Measurements from ENCODE around the gene MYO7B. TPM values are rescaled to one million over a fixed set of nuclear protein-coding genes. Genes with fewer than 3 reads are reported as not detected.
"Not testable (repeated sequence)": the region's sequence is repeated elsewhere in the genome, so short reads cannot be mapped to it uniquely, and the experiment has no call there.

Gene MYO7B
- total RNA-seq, 2 experiments from 2014 or later, result 0.26 TPM; not detected in 1

DNA sequence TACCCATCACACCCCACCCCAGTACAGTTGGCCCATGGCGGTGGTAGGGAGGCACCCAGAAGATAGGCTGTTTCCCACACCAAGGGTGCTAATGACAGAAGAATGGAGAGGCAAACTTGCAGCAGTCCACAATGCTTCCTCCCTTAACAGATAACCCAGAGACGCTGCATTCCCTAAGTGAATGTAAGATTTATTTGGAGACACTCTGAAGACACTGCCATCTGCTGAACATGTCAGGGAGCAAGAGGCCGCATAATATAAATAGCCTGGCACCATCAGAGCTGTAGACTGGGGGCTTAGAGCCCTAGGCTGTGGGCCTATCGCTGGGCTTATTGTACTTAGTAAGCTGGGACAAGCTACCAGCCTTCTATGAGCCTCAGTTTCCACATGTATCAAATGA is 7.0 kb upstream of the MYO7B start:
- DNase-seq, result no peak
- ATAC-seq, result no peak
- CTCF ChIA-PET, result interaction anchor here (1.3 to 1.8 kb wide), 2 partner anchors 9 to 50 kb away, joined by 3 to 5 read pairs; no protein-coding TSS in a partner anchor
- Mint-ChIP-seq H3K27me3 (peaks cover 16% of the 10 kb centered on the region), H3K27ac (no peak overlapping the region), H3K4me1 (peaks cover 26% of the 10 kb centered on the region), H3K9me3 (ENCODE audit: low read depth) (no peaks in the 10 kb centered on the region), H3K4me3 (no peak overlapping the region), H3K36me3 (peaks cover 6% of the 10 kb centered on the region)

DNA sequence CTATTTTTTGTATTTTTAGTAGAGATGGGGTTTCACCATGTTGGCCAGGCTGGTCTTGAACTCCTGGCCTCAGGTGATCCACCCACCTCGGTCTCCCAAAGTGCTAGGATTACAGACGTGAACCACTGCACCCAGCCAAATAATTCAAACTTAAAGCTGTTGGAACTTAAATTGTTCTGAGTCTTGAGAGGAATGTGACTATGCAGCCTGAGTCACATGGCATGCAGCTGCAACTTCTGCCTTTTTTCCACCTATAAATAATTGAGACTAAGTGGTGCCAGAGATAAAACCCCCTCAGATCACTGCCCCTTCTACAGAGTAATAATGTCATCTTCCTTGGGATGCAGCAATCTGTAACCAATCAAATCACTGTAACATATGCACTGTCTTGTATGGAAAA is 6.1 kb upstream of the MYO7B start:
- not testable (repeated sequence) for H3K36me3 Mint-ChIP-seq; ATAC-seq; H3K4me3 Mint-ChIP-seq; H3K27ac Mint-ChIP-seq; H3K9me3 Mint-ChIP-seq (ENCODE audit: low read depth); DNase-seq
- peaks cover 24% of the 10 kb centered on the region for H3K27me3 Mint-ChIP-seq
- H3K4me1 Mint-ChIP-seq, result peaks cover 19% of the 10 kb centered on the region
- CTCF ChIA-PET, result interaction anchor here (1.3 to 1.8 kb wide), 2 partner anchors 8 to 50 kb away, joined by 3 to 5 read pairs; no protein-coding TSS in a partner anchor

DNA sequence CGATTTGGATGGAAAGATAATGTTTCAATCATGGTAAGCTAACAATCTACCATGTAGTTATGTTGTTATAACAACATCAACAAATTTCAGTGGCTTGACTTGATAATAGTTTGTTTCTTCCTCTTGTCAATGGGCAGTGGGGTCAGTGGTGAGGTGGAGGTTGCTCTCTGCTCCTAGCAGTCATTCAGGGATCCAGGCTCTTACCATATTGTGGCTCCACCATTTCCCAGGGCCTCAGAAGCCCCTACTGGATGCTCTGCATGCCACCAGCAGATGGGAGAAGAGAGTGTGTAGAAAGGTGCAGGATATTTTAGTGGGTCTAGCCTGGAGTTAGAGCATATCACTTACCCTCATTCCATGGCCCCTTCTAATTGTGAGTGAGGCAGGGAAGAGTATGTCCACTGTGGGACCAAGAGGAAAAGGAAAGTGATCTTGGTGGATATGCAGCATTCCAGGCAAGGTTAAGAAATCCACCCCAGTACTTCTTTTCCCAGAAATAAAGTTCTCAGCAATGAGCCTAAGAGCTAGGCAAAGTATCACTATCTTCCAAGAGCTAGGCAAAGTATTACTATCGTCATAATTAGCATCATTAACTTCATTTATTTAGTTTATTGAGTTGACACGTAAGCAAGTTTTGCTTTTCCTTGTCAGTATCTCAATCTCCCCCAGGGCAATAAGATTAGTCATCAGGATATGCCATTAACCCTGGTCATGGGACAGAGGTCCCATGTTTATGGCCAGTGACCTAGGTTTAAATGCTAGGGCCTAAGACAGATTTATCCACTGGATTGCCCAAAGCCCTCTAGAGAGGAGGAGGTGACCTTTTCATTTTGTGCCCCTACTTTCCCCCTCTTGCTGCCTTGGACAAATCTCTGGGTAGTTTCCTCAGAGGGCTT is 5.0 kb upstream of the MYO7B start:
- Mint-ChIP-seq H3K4me1 (peaks cover 10% of the 10 kb centered on the region), H3K9me3 (ENCODE audit: low read depth) (no peaks in the 10 kb centered on the region), H3K27ac (no peak overlapping the region), H3K27me3 (peaks cover 24% of the 10 kb centered on the region), H3K4me3 (no peak overlapping the region), H3K36me3 (peaks cover 3% of the 10 kb centered on the region)
- DNase-seq, result no peak
- CTCF ChIA-PET, result no interaction called here
- no peak for ATAC-seq

DNA sequence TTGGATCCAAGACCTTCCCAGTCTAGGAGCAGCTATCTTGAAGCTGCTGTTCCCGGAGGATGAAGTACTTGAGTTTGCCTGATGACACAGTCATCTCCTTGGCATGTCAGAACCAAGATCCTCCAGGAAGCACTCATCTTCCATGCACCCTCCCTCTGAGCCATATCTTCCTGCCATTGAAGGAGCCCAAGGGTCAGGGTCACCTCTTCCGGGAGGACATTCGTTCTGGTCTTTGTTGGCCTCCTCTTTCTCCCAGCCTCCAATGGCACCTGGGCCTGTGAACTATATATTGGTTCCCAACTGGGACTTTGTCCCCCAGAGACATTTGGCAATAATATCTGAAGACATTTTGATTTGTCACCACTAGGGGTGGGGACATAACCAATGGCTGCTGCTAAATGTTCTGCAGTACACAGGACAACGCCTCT is 4.2 kb upstream of the MYO7B start:
- no peak for ATAC-seq
- Mint-ChIP-seq H3K27ac (no peak overlapping the region), H3K4me1 (peaks cover 8% of the 10 kb centered on the region), H3K4me3 (no peak overlapping the region), H3K27me3 (peaks cover 24% of the 10 kb centered on the region), H3K9me3 (ENCODE audit: low read depth) (no peaks in the 10 kb centered on the region), H3K36me3 (no peaks in the 10 kb centered on the region)
- CTCF ChIA-PET, result no interaction called here
- no peak for DNase-seq

DNA sequence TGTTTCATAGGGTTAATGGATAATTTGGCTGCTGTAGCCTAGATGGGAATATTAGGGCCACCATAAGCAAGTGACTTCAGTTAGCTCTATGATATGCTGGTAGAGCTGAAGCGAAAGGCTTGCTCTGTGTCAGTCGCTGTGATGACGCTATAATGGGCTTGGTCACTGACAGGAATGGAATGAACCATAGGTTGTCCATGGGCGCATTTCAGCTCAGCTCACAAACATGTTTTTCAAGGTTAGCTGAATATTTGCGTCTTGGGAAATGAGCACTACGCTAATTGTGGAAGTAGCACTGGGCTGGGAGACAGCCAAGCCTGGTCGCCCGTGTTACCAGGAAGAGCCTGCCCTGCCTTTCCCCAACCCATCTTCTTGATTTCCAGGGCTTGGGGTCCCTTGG is 3.2 kb upstream of the MYO7B start:
- ATAC-seq (no peak), DNase-seq (no peak)
- Mint-ChIP-seq H3K27me3 (peaks cover 31% of the 10 kb centered on the region), H3K36me3 (no peaks in the 10 kb centered on the region), H3K4me3 (no peak overlapping the region), H3K9me3 (ENCODE audit: low read depth) (no peaks in the 10 kb centered on the region), H3K4me1 (peaks cover 4% of the 10 kb centered on the region), H3K27ac (no peak overlapping the region)
- CTCF ChIA-PET, result no interaction called here

DNA sequence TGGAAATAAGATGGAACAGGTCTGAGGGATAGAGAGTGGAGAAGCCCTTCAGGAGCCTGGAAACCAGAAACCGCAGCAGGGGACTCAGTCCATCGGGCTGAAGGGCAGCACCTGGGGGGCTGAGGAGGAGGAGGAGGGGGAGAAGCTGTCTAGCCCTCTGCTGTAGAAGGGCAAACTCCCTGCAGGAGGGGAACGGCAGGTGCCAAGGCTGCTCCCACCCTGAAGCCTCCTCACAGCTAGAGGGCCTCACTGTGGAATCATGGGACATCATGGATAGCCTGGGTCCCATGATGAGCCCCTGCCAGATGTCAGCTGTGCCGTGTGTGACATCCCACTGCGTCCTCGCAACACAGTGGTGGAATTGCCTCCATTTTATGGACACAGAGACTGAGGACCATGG is 435 bp downstream of the MYO7B start:
- DNase-seq (no peak), ATAC-seq (no peak)
- H3K4me1 Mint-ChIP-seq, result no peaks in the 10 kb centered on the region
- no peaks in the 10 kb centered on the region for H3K9me3 Mint-ChIP-seq (ENCODE audit: low read depth)
- H3K27me3 Mint-ChIP-seq, result peaks cover 48% of the 10 kb centered on the region
- H3K4me3 Mint-ChIP-seq, result no peak overlapping the region
- H3K27ac Mint-ChIP-seq, result no peak overlapping the region
- CTCF ChIA-PET, result no interaction called here
- no peaks in the 10 kb centered on the region for H3K36me3 Mint-ChIP-seq

DNA sequence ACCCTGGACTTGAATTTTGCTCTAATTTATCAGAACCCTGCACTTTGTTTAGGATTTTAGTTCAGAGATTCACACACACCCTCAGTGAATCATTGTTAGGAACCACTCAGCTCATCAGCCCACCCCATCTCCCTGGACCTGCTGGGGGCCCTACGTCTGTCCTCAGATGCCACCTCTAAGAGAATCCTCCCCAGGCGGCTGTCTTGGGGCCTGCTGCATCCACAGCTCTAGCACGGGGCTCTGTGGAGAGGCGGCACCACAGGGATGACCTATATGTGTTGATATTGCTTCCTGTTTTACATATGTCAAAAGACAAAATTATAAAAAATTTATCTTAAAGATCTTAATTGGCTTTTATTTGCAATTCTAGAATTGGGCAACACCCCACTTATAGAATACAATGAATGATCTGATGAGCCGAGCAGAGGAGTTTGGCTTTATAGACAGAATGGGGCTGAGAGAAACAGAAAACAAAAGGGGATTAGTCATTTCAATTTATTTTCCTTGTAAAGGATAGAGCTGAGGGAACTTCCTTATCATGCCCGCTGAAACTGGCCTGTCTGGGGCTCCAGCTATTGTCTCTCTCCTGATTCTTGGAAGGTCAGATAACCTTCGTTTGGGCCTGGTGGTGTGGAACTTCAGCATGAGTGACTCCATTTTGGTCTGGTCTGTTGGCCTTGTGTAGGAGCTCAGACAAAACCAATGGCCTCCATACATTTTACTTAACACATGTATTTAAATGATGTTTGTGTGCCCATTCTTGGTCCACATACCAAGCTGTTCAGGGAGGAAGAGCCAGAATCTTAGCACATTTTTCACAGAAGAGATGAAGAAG is 1.4 kb downstream of the MYO7B start:
- Mint-ChIP-seq H3K36me3 (no peaks in the 10 kb centered on the region), H3K27me3 (peaks cover 50% of the 10 kb centered on the region), H3K9me3 (ENCODE audit: low read depth) (no peaks in the 10 kb centered on the region), H3K27ac (no peak overlapping the region), H3K4me1 (no peaks in the 10 kb centered on the region), H3K4me3 (no peak overlapping the region)
- CTCF ChIA-PET, result interaction anchor here (1.7 kb wide), 1 partner anchor 8 kb away, joined by 5 read pairs; no protein-coding TSS in a partner anchor
- ATAC-seq (no peak), DNase-seq (no peak)

DNA sequence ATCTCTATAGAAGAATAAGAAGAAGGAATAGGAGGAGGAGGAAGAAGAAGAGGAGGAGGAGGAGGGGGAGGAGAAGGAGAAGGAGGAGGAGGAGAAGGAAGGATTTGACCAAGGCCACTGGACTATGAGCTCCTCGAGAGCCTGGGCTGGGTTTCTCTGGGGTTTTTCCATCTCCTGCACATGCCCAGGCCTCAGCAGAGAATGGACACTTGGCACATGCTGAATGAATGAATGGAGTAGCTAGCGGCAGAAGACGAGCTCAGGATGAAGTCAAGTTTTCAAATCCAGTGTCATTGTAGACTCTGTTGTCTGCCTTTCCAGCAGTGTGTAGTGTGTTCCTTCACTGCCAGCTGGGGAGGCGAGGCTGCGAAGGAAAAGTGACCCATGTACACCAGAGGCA is 2.2 kb downstream of the MYO7B start:
- no peaks in the 10 kb centered on the region for H3K4me1 Mint-ChIP-seq
- no peaks in the 10 kb centered on the region for H3K36me3 Mint-ChIP-seq
- H3K4me3 Mint-ChIP-seq, result no peak overlapping the region
- no peaks in the 10 kb centered on the region for H3K9me3 Mint-ChIP-seq (ENCODE audit: low read depth)
- DNase-seq (no peak), ATAC-seq (no peak)
- CTCF ChIA-PET, result interaction anchor here (1.7 kb wide), 1 partner anchor 9 kb away, joined by 5 read pairs; no protein-coding TSS in a partner anchor
- H3K27ac Mint-ChIP-seq, result no peak overlapping the region
- H3K27me3 Mint-ChIP-seq, result peaks cover 55% of the 10 kb centered on the region

DNA sequence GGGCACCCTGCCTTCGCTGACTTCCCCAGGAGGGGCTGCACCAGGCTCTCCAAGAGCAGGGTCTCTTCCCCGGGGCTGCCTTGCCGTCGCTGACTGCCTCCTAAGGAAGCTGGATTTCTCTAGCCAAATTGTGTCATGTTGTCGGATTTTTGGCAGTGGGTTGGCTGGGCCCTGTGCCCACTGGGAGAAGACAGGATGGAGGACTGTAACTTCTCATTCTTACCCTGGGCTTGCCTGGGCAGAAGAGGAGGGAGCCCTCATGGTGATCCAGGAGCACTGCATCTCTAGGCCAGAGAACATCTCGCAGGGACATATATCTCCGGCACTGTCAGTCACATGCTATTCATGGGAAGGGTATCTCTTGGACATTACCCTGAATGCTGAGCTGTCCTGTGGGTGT is 6.3 kb downstream of the MYO7B start:
- ATAC-seq (no peak), DNase-seq (no peak)
- no peaks in the 10 kb centered on the region for H3K9me3 Mint-ChIP-seq (ENCODE audit: low read depth)
- no peaks in the 10 kb centered on the region for H3K36me3 Mint-ChIP-seq
- no peaks in the 10 kb centered on the region for H3K4me1 Mint-ChIP-seq
- H3K4me3 Mint-ChIP-seq, result no peak overlapping the region
- CTCF ChIA-PET, result interaction anchor here (1.0 to 1.4 kb wide), 2 partner anchors 22 to 108 kb away, joined by 3 read pairs; no protein-coding TSS in a partner anchor
- peaks cover 49% of the 10 kb centered on the region for H3K27me3 Mint-ChIP-seq
- H3K27ac Mint-ChIP-seq, result no peak overlapping the region

DNA sequence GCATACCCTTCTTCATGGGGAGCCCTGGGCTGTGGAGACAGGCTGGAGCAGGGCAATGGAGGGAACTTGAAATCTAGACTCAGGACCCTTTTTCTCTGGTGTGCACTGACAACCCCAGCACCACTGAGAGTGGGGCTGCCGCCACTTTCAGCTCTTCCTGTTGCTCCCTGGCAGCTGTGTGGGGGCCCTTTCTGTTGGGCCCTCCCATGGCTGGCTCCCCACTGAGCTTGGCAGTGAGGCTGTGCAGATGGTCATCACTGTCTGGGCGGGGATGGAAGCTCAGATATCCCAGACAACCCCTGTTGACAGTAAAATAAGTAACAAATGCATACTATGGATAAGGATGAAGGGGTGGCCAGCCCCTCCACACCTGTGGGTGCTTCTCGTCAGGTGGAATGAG is 6.7 kb downstream of the MYO7B start:
- Mint-ChIP-seq H3K4me1 (no peaks in the 10 kb centered on the region), H3K36me3 (no peaks in the 10 kb centered on the region), H3K4me3 (no peak overlapping the region), H3K27ac (no peak overlapping the region), H3K27me3 (peaks cover 49% of the 10 kb centered on the region), H3K9me3 (ENCODE audit: low read depth) (no peaks in the 10 kb centered on the region)
- ATAC-seq (no peak), DNase-seq (no peak)
- CTCF ChIA-PET, result interaction anchor here (1.0 to 1.4 kb wide), 2 partner anchors 21 to 108 kb away, joined by 3 read pairs; no protein-coding TSS in a partner anchor

DNA sequence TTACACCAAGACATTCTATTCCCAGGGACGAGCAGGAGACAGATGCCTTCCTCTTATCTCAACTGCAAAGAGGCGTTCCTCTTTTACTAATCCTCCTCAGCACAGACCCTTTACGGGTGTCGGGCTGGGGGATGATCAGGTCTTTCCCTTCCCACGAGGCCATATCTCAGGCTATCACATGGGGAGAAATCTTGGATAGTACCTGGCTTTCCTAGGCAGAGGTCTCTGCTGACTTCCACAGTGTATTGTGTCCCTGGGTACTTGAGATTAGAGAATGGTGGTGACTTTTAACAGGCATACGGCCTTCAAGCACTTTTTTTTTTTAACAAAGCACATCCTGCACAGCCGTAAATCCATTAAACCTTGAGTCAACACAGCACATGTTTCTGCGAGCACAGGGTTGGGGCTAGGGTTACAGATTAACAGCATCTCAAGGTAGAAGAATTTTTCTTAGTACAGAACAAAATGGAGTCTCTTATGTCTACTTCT is 7.6 kb downstream of the MYO7B start:
- H3K27ac Mint-ChIP-seq; H3K36me3 Mint-ChIP-seq; ATAC-seq; DNase-seq; H3K9me3 Mint-ChIP-seq (ENCODE audit: low read depth); H3K4me1 Mint-ChIP-seq; H3K4me3 Mint-ChIP-seq; CTCF ChIA-PET: not testable (repeated sequence)
- peaks cover 52% of the 10 kb centered on the region for H3K27me3 Mint-ChIP-seq

DNA sequence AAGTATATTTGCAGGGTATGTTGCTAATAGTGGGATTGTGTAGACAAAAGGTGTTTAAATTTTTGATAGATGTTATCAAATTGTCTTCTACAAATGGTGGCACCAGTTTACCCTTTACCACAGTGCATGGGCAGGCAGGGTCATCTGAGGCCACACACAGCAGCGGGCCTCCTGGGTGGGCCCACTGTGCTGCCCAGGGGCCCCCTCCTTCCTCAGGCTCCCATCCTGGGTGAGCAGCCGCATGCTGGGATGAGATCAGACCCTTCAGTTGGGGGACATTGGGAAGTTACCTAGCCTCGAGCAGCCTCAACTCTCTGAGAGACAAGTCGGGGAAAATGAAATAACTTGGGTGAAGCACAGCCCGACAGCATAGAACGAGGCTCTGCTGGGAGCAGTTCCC is 9.7 kb downstream of the MYO7B start:
- CTCF ChIA-PET, result no interaction called here
- Mint-ChIP-seq H3K9me3 (ENCODE audit: low read depth) (no peaks in the 10 kb centered on the region), H3K4me1 (no peaks in the 10 kb centered on the region), H3K36me3 (no peaks in the 10 kb centered on the region), H3K4me3 (no peak overlapping the region), H3K27ac (no peak overlapping the region), H3K27me3 (peaks cover 54% of the 10 kb centered on the region)
- ATAC-seq (no peak), DNase-seq (no peak)

DNA sequence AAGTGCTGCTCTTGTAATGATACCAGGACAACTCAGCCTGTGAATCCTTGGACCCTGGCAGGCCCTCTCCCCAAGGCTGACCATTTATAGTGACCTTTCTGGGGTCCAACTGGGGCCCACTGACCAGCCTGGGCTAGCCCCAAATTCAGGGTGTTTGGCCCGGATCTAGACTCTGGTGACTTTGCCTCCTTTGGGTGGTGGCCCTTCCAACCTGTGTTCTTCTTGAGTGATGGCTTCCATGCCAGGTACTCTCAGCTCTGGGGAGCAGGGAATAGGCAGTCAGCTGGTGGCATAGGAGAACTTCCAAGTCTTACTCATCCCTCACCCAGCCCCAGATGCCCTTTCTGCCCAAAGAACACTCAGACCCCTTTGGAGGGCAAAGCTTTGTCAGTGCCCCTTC is 10.3 kb downstream of the MYO7B start:
- no peaks in the 10 kb centered on the region for H3K4me1 Mint-ChIP-seq
- no peak overlapping the region for H3K27ac Mint-ChIP-seq
- peaks cover 52% of the 10 kb centered on the region for H3K27me3 Mint-ChIP-seq
- ATAC-seq (no peak), DNase-seq (no peak)
- no peak overlapping the region for H3K4me3 Mint-ChIP-seq
- no peaks in the 10 kb centered on the region for H3K9me3 Mint-ChIP-seq (ENCODE audit: low read depth)
- no peaks in the 10 kb centered on the region for H3K36me3 Mint-ChIP-seq
- CTCF ChIA-PET, result interaction anchor here (0.5 kb wide), 1 partner anchor 260 kb away, joined by 3 read pairs; no protein-coding TSS in a partner anchor
